GM12878 (cell line): ENCODE measurements around the gene SYT12.

ENCODE experiments used
- ASH2L ChIP-seq: fragments of 300-600, 200-600 bp; sonication (generic); IDR thresholded peaks from 2 replicates; pipeline ENCODE4 v1.6.1; 2017; ENCODE audit warnings: low read depth, mild to moderate bottlenecking, borderline replicate concordance
- EZH2 ChIP-seq: IDR thresholded peaks from 2 replicates; pipeline ENCODE4 v1.6.1; 2012; ENCODE audit warnings: low read depth, mild to moderate bottlenecking, control low read depth, inconsistent platforms, low read length, borderline replicate concordance; ENCODE audit not compliant: control insufficient read depth
- HDGF ChIP-seq: fragments of 450-650 bp; IDR thresholded peaks from 2 replicates; pipeline ENCODE4 v1.6.1; 2016; ENCODE audit warnings: antibody characterized with exemption
- RCOR1 ChIP-seq: conservative IDR thresholded peaks from 2 replicates; pipeline ENCODE4 v1.6.1; 2012; ENCODE audit warnings: low read depth, low read length, improper control_type of control experiment
- SMAD1 ChIP-seq: fragments of 450-650 bp; IDR thresholded peaks from 2 replicates; pipeline ENCODE4 v1.6.1; 2018; ENCODE audit warnings: mild to moderate bottlenecking, low read depth; ENCODE audit not compliant: partially characterized antibody
- YBX1 ChIP-seq: fragments of 450-650 bp; IDR thresholded peaks from 2 replicates; pipeline ENCODE4 v1.6.1; 2016; ENCODE audit warnings: antibody characterized with exemption
- ZBTB4 ChIP-seq: fragments of 450-650 bp; formaldehyde crosslinking; IDR thresholded peaks from 2 replicates; pipeline ENCODE4 v1.4.0; 2022; ENCODE audit warnings: mild to moderate bottlenecking, moderate library complexity
- ZNF24 ChIP-seq: fragments of 450-650 bp; IDR thresholded peaks from 2 replicates; pipeline ENCODE4 v1.6.1; 2017; ENCODE audit warnings: antibody characterized with exemption, mild to moderate bottlenecking
- TF ChIP-seq, protein P1 (sequence below), 3 experiments: IDR thresholded peaks in 2 of 3; conservative IDR thresholded peaks in 1 of 3; 2 replicates each; pipeline ENCODE4 v1.5.1; 2011; ENCODE audit warnings: low read depth in 3 of 3, low read length in 3 of 3, mild to moderate bottlenecking in 3 of 3, control low read depth in 2 of 3, moderate library complexity in 2 of 3, inconsistent platforms in 1 of 3, mixed read lengths in 1 of 3; ENCODE audit not compliant: control insufficient read depth in 2 of 3, insufficient read depth in 1 of 3; ENCODE audit errors: extremely low read depth in 1 of 3

GRCh38 chr11:67032830-67033551 lies 10.1 kb downstream of the SYT12 start:
- TF ChIP-seq, protein P1, sequence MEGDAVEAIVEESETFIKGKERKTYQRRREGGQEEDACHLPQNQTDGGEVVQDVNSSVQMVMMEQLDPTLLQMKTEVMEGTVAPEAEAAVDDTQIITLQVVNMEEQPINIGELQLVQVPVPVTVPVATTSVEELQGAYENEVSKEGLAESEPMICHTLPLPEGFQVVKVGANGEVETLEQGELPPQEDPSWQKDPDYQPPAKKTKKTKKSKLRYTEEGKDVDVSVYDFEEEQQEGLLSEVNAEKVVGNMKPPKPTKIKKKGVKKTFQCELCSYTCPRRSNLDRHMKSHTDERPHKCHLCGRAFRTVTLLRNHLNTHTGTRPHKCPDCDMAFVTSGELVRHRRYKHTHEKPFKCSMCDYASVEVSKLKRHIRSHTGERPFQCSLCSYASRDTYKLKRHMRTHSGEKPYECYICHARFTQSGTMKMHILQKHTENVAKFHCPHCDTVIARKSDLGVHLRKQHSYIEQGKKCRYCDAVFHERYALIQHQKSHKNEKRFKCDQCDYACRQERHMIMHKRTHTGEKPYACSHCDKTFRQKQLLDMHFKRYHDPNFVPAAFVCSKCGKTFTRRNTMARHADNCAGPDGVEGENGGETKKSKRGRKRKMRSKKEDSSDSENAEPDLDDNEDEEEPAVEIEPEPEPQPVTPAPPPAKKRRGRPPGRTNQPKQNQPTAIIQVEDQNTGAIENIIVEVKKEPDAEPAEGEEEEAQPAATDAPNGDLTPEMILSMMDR (IDR thresholded peaks at IDR 0.05 in 2 of 3, conservative IDR thresholded peaks at IDR 0.05 in 1 of 3; ENCODE audit: control insufficient read depth in 2 of 3, extremely low read depth in 1 of 3, insufficient read depth in 1 of 3, low read depth in 3 of 3, low read length in 3 of 3), result no peak
- TF ChIP-seq ASH2L, result no peak
- no peak for TF ChIP-seq HDGF
- no peak for TF ChIP-seq SMAD1
- TF ChIP-seq ZNF24, result no peak
- no peak for TF ChIP-seq EZH2
- no peak for TF ChIP-seq YBX1
- no peak for TF ChIP-seq ZBTB4 (CRISPR knock-in tag)
- TF ChIP-seq RCOR1, result no peak
